Inflammatory macrophage treated with lipopolysaccharide for 1 hour (primary cell): ENCODE data around the gene ARHGAP33.

Source experiments
- DNase-seq, 2 donors: peaks; one replicate each; pipeline ENCODE4 v3.0.0-alpha.2; 2020 to 2022

ARHGAP33 gene

GRCh38 chr19:35777961-35778360 is 2.6 kb downstream of the ARHGAP33 start:
- no peak for DNase-seq

- DNase-seq, result no peak
Observed at GRCh38 chr19:35779033-35779432, 3.7 kb downstream of the ARHGAP33 start.

GRCh38 chr19:35780058-35780457 is 4.7 kb downstream of the ARHGAP33 start:
- DNase-seq, result no peak

- DNase-seq, result no peak
Observed at GRCh38 chr19:35780717-35781116, 5.4 kb downstream of the ARHGAP33 start.

GRCh38 chr19:35781650-35782049 is 6.3 kb downstream of the ARHGAP33 start:
- DNase-seq, result no peak

GRCh38 chr19:35782589-35782988 is 7.2 kb downstream of the ARHGAP33 start:
- DNase-seq, result no peak

GRCh38 chr19:35783469-35784434 is 8.4 kb downstream of the ARHGAP33 start:
- DNase-seq, result no peak

GRCh38 chr19:35784503-35785338 is 9.4 kb downstream of the ARHGAP33 start:
- no peak for DNase-seq

- no peak for DNase-seq
Observed at GRCh38 chr19:35785339-35785627, 9.9 kb downstream of the ARHGAP33 start.

GRCh38 chr19:35786299-35787160 is 11.2 kb downstream of the ARHGAP33 start:
- DNase-seq, result no peak

GRCh38 chr19:35787227-35787799 is 11.9 kb downstream of the ARHGAP33 start:
- no peak for DNase-seq

GRCh38 chr19:35788205-35788960 is 13.0 kb downstream of the ARHGAP33 start:
- DNase-seq, result no peak

GRCh38 chr19:35789195-35789977 is 14.0 kb downstream of the ARHGAP33 start:
- DNase-seq, result no peak

GRCh38 chr19:35789978-35790944 is 14.9 kb downstream of the ARHGAP33 start:
- DNase-seq, result no peak

GRCh38 chr19:35790981-35791813 is 15.8 kb downstream of the ARHGAP33 start:
- no peak for DNase-seq

GRCh38 chr19:35791814-35792279 is 16.5 kb downstream of the ARHGAP33 start:
- DNase-seq, result no peak

GRCh38 chr19:35792312-35792711 is 16.9 kb downstream of the ARHGAP33 start:
- DNase-seq, result no peak

- no peak for DNase-seq
Observed at GRCh38 chr19:35792888-35793287, 17.5 kb downstream of the ARHGAP33 start.
